K562 (cell line): ENCODE results near the gene RASL11A. TPM values are rescaled to one million over a fixed set of nuclear protein-coding genes. Genes with fewer than 3 reads are reported as not detected.

Experiments used
- GTF2B ChIP-seq: IDR thresholded peaks from 2 replicates; pipeline ENCODE4 v1.6.1; 2011; ENCODE audit not compliant: insufficient read length; ENCODE audit errors: extremely low read depth
- HCFC1 ChIP-seq: IDR thresholded peaks from 2 replicates; pipeline ENCODE4 v1.6.1; 2012; ENCODE audit warnings: low read depth, low read length, improper control_type of control experiment
- PCBP2 ChIP-seq: fragments of 200-400 bp; formaldehyde crosslinking; IDR thresholded peaks from 2 replicates; pipeline ENCODE4 v1.6.1; 2018; ENCODE audit warnings: low read length, low read depth, mild to moderate bottlenecking, moderate library complexity; ENCODE audit not compliant: poor library complexity, severe bottlenecking
- PHF8 ChIP-seq: fragments of 200-600 bp; sonication (generic); IDR thresholded peaks from 2 replicates; pipeline ENCODE4 v1.6.1; 2012; ENCODE audit warnings: mixed run types, mild to moderate bottlenecking, inconsistent platforms, low read length, moderate library complexity, borderline replicate concordance
- RREB1 ChIP-seq: fragments of 250-450 bp; sonication (Bioruptor Pico); IDR thresholded peaks from 2 replicates; pipeline ENCODE4 v1.4.0; 2020
- SOX6 ChIP-seq: fragments of 450-650 bp; IDR thresholded peaks from 2 replicates; pipeline ENCODE4 v1.6.1; 2014; ENCODE audit warnings: mild to moderate bottlenecking
- TAF9B ChIP-seq: fragments of 450-650 bp; IDR thresholded peaks from 2 replicates; pipeline ENCODE4 v1.6.1; 2018; ENCODE audit warnings: mild to moderate bottlenecking; ENCODE audit not compliant: partially characterized antibody
- TCFL5 ChIP-seq: fragments of 250-450 bp; sonication (Bioruptor Pico); conservative IDR thresholded peaks from 2 replicates; pipeline ENCODE4 v1.6.1; 2021; ENCODE audit warnings: mild to moderate bottlenecking, moderate library complexity, matching md5 sums
- ZBTB17 ChIP-seq: fragments of 450-650 bp; formaldehyde crosslinking; IDR thresholded peaks from 2 replicates; pipeline ENCODE4 v1.4.0; 2020; ENCODE audit warnings: mild to moderate bottlenecking
- ZNF24 ChIP-seq: fragments of 450-650 bp; IDR thresholded peaks from 2 replicates; pipeline ENCODE4 v1.6.1; 2016
- ZNF407 ChIP-seq: fragments of 450-650 bp; IDR thresholded peaks from 2 replicates; pipeline ENCODE4 v1.6.1; 2016; ENCODE audit warnings: low read depth
- polyA plus RNA-seq, 8 experiments: library from polyadenylated mRNA; depleted of rRNA in 4 of 8; stranded (reverse) in 5 of 8; unstranded in 3 of 8; fragments of >200 nt; fragmentation: Nextera tagmentation in 2 of 8; fragmentation: Illumina TruSeq in 1 of 8; extraction: Ambion mirVana in 2 of 8; extraction: Trizol in 1 of 8; gene quantifications; 2 replicates each; pipeline versions ENCODE4 v1.2.1 to v1.2.3, GENCODE V29; 2011 to 2014; ENCODE audit warnings: inconsistent platforms in 1 of 8, missing spikeins in 1 of 8
- total RNA-seq, 7 experiments: library from RNA; depleted of rRNA in 6 of 7; stranded (reverse); fragments of >200 nt in 6 of 7; fragmentation: Illumina TruSeq in 2 of 7; extraction: Trizol in 2 of 7; gene quantifications; 2 replicates each; pipeline versions ENCODE4 v1.2.1 to v1.2.3, GENCODE V29; 2011 to 2021; ENCODE audit warnings: low replicate concordance in 1 of 7
- TF ChIP-seq, protein P1 (sequence below): fragments of 450-650 bp; IDR thresholded peaks from 2 replicates; pipeline ENCODE4 v1.6.1; 2017; ENCODE audit warnings: mild to moderate bottlenecking, moderate library complexity

RASL11A gene
- total and polyA plus RNA-seq, 9 of the 15 experiments (the other 6 are each of a cell fraction or from before 2014, with no cell fraction given): 0.11 to 2.2 (median 1.5) TPM; not detected in 1

DNA sequence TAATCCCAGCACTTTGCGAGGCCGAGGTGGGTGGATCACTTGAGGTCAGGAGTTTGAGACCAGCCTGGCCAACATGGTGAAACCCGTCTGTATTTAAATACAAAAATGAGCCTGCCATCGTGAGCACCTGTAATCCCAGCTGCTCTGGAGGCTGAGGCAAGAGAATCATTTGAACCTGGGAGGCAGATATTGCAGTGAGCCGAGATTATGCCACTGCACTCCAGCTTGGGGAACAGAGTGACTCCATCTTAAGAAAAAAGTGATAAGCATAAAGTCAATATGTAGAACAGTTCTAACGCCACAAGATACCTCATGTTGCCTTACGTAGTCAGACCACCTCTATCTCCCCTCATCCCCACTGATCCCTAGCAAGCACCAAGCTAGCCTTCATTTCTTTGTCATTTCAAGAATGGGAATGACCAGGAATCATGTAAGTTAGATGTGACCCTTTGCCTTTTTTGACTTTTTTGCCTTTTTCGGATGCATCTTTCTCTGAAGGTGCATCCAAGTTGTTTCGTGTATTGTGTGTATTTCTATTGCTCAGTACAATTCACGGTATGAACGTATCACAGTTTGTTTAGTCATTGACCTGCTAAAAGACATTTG, 12.9 kb upstream of the RASL11A start (continued):
- TF ChIP-seq ZNF407 (no peak), SOX6 (no peak), TAF9B (no peak), HCFC1 (no peak), PCBP2 (no peak), PHF8 (no peak), GTF2B (no peak), TCFL5 (CRISPR knock-in tag) (no peak), ZBTB17 (CRISPR knock-in tag) (no peak), ZNF24 (no peak), RREB1 (CRISPR knock-in tag) (no peak)
- TF ChIP-seq, protein P1, sequence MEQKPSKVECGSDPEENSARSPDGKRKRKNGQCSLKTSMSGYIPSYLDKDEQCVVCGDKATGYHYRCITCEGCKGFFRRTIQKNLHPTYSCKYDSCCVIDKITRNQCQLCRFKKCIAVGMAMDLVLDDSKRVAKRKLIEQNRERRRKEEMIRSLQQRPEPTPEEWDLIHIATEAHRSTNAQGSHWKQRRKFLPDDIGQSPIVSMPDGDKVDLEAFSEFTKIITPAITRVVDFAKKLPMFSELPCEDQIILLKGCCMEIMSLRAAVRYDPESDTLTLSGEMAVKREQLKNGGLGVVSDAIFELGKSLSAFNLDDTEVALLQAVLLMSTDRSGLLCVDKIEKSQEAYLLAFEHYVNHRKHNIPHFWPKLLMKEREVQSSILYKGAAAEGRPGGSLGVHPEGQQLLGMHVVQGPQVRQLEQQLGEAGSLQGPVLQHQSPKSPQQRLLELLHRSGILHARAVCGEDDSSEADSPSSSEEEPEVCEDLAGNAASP: no peak
